HG02943 (cell line): Measurements from ENCODE around the gene SLC5A4.
"Not testable (repeated sequence)": the region's sequence is repeated elsewhere in the genome, so short reads cannot be mapped to it uniquely, and the experiment has no call there.

Source experiments
- ATAC-seq: cut with Tn5 transposase; IDR thresholded peaks from one replicate; pipeline ENCODE4 v1.9.1; 2021; ENCODE audit warnings: mild to moderate bottlenecking, low read depth, moderate library complexity; ENCODE audit not compliant: unreplicated experiment

The SLC5A4 gene

GRCh38 chr22:32255217-32255616, at the start of gene SLC5A4:
SLC5A4 (minus strand) TSS chr22:32255347; CDS start chr22:32255329, 18 bp downstream.
- ATAC-seq = no peak

- ATAC-seq = not testable (repeated sequence)
Observed at GRCh38 chr22:32293921-32294320, 38.8 kb upstream of the SLC5A4 start.

- no peak for ATAC-seq
Observed at GRCh38 chr22:32286290-32286840, 31.2 kb upstream of the SLC5A4 start.

GRCh38 chr22:32281072-32281471, 25.9 kb upstream of the SLC5A4 start:
- ATAC-seq = no peak

- ATAC-seq = not testable (repeated sequence)
Observed at GRCh38 chr22:32275353-32275752, 20.2 kb upstream of the SLC5A4 start.

GRCh38 chr22:32271389-32271788, 16.2 kb upstream of the SLC5A4 start:
- no peak for ATAC-seq

- no peak for ATAC-seq
Observed at GRCh38 chr22:32270641-32271369, 15.7 kb upstream of the SLC5A4 start.

- ATAC-seq = no peak
Observed at GRCh38 chr22:32269316-32269715, 14.2 kb upstream of the SLC5A4 start.

- ATAC-seq = no peak
Observed at GRCh38 chr22:32267011-32267410, 11.9 kb upstream of the SLC5A4 start.

- ATAC-seq = no peak
Observed at GRCh38 chr22:32265882-32266767, 11.0 kb upstream of the SLC5A4 start.

GRCh38 chr22:32263678-32264077, 8.5 kb upstream of the SLC5A4 start:
- not testable (repeated sequence) for ATAC-seq

GRCh38 chr22:32261306-32261705, 6.2 kb upstream of the SLC5A4 start:
- no peak for ATAC-seq

- no peak for ATAC-seq
Observed at GRCh38 chr22:32258791-32259190, 3.6 kb upstream of the SLC5A4 start.

GRCh38 chr22:32255726-32256125, 579 bp upstream of the SLC5A4 start:
- no peak for ATAC-seq

GRCh38 chr22:32249231-32249630, 5.9 kb downstream of the SLC5A4 start:
- no peak for ATAC-seq

- no peak for ATAC-seq
Observed at GRCh38 chr22:32248276-32248675, 6.9 kb downstream of the SLC5A4 start.

- no peak for ATAC-seq
Observed at GRCh38 chr22:32246166-32246565, 9.0 kb downstream of the SLC5A4 start.

- ATAC-seq = no peak
Observed at GRCh38 chr22:32245042-32245441, 10.1 kb downstream of the SLC5A4 start.

- no peak for ATAC-seq
Observed at GRCh38 chr22:32244547-32244946, 10.6 kb downstream of the SLC5A4 start.

- no peak for ATAC-seq
Observed at GRCh38 chr22:32240461-32240860, 14.7 kb downstream of the SLC5A4 start.

GRCh38 chr22:32237906-32238305, 17.2 kb downstream of the SLC5A4 start:
- no peak for ATAC-seq
